Prostate gland (tissue), 2 donors: ENCODE results near the gene DACT1.

Experiments used
- POLR2AphosphoS5 ChIP-seq: sonication (generic); formaldehyde crosslinking; IDR thresholded peaks from one replicate; pipeline ENCODE4 v1.6.1; 2017; ENCODE audit warnings: antibody characterized with exemption
- TF ChIP-seq, protein P1 (sequence below), 4 experiments: fragments of 200-600 bp in 2 of 4; fragments of 450-650 bp in 2 of 4; sonication (generic) in 2 of 4; IDR thresholded peaks; 1 replicate in 3 of 4; 2 replicates in 1 of 4; pipeline ENCODE4 v1.5.1; 2016 to 2019; ENCODE audit warnings: antibody characterized with exemption in 4 of 4, mild to moderate bottlenecking in 2 of 4, moderate library complexity in 2 of 4

DNA sequence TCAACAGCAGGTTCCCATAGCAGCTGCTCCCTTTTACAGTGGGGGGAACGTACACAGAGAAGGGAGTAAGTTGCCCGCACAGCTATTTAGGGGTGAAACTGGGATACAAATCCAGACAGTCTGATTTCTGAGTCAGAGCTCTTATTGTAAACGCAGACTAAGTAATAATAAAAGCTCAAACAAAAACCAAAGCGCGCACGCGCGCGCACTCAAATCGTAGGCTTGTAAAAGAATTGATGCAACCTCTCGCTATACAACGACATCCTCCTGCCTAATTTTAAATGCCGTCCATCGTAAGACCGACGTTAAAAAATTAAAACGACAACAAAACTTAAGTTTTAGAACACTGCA is 747 bp upstream of the DACT1 start:
- TF ChIP-seq, protein P1, sequence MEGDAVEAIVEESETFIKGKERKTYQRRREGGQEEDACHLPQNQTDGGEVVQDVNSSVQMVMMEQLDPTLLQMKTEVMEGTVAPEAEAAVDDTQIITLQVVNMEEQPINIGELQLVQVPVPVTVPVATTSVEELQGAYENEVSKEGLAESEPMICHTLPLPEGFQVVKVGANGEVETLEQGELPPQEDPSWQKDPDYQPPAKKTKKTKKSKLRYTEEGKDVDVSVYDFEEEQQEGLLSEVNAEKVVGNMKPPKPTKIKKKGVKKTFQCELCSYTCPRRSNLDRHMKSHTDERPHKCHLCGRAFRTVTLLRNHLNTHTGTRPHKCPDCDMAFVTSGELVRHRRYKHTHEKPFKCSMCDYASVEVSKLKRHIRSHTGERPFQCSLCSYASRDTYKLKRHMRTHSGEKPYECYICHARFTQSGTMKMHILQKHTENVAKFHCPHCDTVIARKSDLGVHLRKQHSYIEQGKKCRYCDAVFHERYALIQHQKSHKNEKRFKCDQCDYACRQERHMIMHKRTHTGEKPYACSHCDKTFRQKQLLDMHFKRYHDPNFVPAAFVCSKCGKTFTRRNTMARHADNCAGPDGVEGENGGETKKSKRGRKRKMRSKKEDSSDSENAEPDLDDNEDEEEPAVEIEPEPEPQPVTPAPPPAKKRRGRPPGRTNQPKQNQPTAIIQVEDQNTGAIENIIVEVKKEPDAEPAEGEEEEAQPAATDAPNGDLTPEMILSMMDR (IDR thresholded peaks at IDR 0.05): no peak
- TF ChIP-seq POLR2AphosphoS5: no peak
